H7 (cell line): ENCODE measurements around the gene PRADC1. TPM values are rescaled to one million over a fixed set of nuclear protein-coding genes. Genes with fewer than 3 reads are reported as not detected.

Experiments used
- DNase-seq: peaks from one replicate; pipeline ENCODE4 v3.0.0; 2012
- H3K27me3 ChIP-seq: 2 replicates; pipeline ENCODE4 v1.6.0; 2011; ENCODE audit warnings: mild to moderate bottlenecking, low read length; ENCODE audit not compliant: control insufficient read depth, insufficient read depth
- H3K36me3 ChIP-seq: replicated peaks from 2 replicates; pipeline ENCODE4 v1.5.1; 2011; ENCODE audit warnings: low read length; ENCODE audit not compliant: control insufficient read depth, insufficient read depth
- H3K4me3 ChIP-seq: 2 replicates; pipeline ENCODE4 v1.5.1; 2011; ENCODE audit warnings: low read depth, mild to moderate bottlenecking, control low read depth, low read length, moderate library complexity; ENCODE audit not compliant: insufficient read depth
- total RNA-seq: library from RNA; depleted of rRNA; stranded (reverse); fragments of >200 nt; shearing (Covaris generic); gene quantifications from 2 replicates; pipeline ENCODE4 v1.2.3, GENCODE V29; 2014

The PRADC1 gene
- total RNA-seq, 1 experiment from 2014 or later, result 19.6 TPM

DNA sequence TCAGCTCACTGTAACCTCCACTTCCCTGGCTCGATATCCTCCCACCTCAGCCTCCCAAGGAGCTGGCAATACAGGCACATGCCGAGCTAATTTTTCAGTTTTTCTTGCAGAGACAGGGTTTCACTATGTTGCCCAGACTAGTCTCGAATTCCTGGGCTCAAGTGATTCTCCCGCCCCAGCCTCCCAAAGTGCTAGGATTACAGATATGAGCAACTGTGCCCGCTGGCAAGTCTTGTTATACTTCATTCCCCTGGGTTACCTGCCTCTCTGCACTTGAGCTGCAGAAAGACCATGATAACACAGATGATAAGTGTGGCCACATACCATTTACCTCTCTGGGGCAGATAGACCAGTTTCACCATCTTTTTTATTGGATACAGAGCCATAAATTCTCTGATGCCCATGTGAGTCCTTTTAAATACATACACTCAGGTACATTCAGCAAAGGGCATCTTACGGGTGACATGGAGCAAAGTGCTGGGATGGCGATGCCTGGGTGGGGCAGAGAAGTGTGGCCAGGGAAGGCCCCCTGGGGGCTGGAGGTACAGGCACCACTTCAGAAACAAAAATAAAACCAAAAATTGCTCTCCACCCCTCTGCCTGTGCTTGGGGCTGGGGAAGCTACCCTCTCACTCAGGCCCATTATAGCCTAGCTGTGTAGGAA, 21.4 kb upstream of the PRADC1 start:
- no peak overlapping the region for H3K4me3 ChIP-seq
- no peaks in the 10 kb centered on the region for H3K27me3 ChIP-seq
- peaks cover 28% of the 10 kb centered on the region for H3K36me3 ChIP-seq
- no peak for DNase-seq

DNA sequence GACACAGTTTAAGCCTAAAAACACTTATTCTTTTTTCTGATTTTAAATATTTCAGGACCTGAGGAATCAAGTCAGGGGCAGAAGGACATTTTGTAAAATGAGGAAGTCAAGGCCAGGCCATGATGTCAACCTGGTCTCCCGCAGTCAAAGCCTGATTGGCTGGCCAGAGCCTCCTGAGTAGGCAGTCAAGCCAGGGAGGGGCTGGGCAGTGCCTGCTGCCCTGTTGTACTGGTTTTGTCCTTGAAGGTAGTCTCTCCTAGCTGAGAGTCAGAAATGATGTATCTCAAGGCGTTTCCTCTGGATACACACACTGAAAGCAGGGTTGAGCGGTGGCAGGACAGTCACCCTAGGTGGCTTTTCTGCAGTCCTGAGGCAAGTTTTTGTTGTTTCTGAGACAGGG, 20.9 kb upstream of the PRADC1 start:
- Histone ChIP-seq H3K36me3 (peaks cover 34% of the 10 kb centered on the region), H3K27me3 (no peaks in the 10 kb centered on the region), H3K4me3 (no peak overlapping the region)
- no peak for DNase-seq

DNA sequence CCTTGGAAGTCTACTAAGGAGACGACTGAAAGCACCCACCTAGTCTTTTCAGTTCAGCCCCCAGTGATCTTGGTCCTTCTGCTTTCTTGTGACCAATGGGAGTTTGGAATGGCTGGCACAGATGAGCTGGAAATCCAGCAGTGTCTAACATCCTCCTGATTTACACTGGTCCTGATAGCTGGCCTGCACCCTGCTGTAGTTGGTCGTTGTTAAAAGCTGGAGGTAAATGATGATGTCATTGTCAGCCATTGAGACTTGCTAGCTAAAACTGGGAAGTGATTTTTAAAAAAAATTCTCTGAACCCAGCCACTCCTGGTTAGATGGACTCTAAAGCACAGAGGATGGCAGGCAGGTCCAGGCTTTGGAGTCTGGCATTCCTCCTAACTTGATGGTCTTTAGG, 20.4 kb upstream of the PRADC1 start:
- peaks cover 37% of the 10 kb centered on the region for H3K36me3 ChIP-seq

DNA sequence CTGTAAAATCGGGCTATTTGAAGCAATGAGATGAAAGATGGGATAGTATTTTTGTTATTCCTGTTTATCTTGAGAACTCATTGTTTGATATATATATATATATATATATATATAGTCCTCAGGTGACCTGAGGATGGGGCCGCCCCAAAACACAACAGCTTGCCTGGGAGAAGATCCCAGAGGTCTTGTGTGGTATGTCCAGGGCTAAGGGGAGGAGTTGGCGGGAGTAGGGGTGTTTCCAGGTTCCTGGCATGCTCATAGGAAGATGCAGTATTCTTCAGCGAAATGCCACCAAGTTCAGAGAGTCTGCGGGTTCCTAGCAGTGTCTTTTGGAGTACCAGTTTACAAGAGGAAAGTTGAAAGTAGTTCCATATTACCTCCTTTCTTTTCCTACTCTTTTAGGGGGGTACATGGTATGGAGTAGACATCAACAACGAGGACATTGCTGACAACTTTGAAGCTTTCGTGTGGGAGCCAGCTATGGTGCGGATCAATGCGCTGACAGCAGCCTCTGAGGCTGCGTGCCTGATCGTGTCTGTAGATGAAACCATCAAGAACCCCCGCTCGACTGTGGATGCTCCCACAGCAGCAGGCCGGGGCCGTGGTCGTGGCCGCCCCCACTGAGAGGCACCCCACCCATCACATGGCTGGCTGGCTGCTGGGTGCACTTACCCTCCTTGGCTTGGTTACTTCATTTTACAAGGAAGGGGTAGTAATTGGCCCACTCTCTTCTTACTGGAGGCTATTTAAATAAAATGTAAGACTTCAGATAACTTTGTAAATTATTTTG, 19.4 kb upstream of the PRADC1 start:
- DNase-seq, result no peak
- Histone ChIP-seq H3K36me3 (peaks cover 43% of the 10 kb centered on the region), H3K4me3 (no peak overlapping the region), H3K27me3 (no peaks in the 10 kb centered on the region)

More for the DNA sequence above, 20.4 kb upstream of the PRADC1 start:
- H3K27me3 ChIP-seq, result no peaks in the 10 kb centered on the region
- no peak overlapping the region for H3K4me3 ChIP-seq
- DNase-seq, result no peak

DNA sequence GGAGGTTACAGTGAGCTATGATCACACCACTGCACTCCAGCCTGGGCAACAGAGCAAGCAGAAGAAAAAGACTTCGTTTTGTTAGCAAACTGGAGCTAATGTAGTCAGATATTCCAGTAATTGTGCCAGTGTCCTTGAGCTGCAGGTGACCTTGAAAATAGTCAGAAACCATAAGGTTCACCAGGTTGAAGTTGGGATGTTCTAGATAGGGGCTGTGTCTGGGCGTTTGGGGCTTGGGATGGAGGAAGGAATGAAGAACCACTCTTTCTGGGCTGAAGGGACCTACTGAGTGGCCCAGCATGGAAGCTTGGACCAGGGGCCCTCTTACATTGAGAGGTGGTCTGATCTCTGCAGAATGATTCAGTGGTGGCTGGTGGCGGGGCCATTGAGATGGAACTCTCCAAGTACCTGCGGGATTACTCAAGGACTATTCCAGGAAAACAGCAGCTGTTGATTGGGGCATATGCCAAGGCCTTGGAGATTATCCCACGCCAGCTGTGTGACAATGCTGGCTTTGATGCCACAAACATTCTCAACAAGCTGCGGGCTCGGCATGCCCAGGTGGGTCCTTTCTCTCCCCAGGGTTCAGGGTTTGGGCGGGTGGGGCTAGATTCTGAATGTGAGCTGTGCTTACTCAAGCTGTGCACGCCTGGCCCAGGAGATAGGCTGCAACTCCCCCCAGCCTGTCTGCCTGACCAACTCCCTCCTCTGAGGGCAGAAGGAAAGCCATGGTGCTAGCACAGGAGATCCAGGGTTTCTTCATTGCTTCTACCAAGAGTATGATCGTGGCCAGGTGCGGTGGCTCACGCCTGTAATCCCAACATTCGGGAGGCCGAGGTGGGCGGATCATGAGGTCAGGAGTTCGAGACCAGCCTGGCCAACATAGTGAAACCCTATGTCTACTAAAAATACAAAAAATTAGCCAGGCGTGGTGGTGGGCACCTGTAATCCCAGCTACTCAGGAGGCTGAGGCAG, 18.1 kb upstream of the PRADC1 start:
- Histone ChIP-seq H3K4me3 (no peak overlapping the region), H3K36me3 (peaks cover 53% of the 10 kb centered on the region), H3K27me3 (no peaks in the 10 kb centered on the region)
- no peak for DNase-seq

DNA sequence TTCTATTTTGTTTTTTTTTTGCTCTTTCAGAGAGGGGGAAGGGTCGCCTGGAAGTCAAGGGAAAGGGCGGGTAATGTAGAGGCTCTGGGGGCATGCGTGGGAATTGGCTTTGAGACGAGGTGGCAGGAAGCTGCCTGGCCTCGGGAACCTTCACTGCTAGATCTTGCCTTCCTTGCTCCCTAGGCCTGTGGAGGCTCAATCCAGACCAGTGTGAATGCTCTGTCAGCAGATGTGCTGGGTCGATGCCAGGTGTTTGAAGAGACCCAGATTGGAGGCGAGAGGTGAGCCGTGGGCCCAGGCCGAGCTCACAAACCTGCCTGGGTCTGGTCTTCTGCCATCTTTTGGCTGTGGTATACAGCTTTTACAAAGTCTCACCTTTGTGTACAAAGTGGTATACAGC, 16.6 kb upstream of the PRADC1 start:
- Histone ChIP-seq H3K4me3 (no peak overlapping the region), H3K36me3 (peaks cover 66% of the 10 kb centered on the region), H3K27me3 (no peaks in the 10 kb centered on the region)
- DNase-seq, result no peak

DNA sequence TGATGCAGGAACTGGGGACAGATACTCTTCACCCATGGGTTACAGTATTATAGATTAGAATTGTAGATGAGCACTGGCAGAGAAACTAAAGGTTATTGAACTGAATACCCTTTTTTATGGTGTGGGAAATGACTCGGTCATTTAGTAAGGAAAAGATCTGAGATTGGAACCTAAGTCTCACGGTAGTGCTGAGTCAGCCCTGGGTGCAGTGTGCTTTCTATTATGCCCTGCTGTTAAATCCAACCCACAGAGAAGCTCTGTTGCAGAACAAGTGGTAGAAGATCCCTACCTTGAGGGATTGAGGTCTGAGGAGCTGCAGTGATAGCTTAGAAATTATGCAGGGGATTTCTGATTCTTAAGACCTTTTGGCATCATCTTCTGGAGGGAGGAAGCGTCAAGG, 13.8 kb upstream of the PRADC1 start:
- Histone ChIP-seq H3K4me3 (no peak overlapping the region), H3K36me3 (peaks cover 70% of the 10 kb centered on the region), H3K27me3 (no peaks in the 10 kb centered on the region)
- no peak for DNase-seq

DNA sequence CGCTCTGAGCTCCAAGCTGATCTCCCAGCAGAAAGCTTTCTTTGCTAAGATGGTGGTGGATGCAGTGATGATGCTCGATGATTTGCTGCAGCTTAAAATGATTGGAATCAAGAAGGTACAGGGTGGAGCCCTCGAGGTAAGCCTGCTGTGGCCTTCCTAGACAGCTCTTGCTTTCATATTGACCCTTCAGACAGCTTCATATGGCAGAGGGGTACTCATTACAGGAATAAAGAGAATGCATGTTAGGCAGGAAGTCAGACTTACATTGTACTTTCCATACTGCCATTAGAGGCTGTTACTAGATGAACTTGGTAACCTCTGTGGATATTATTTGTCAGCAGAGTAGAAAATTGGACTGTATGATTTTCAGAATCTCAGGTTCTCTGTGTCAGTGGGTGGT, 11.5 kb upstream of the PRADC1 start:
- H3K36me3 ChIP-seq, result peaks cover 67% of the 10 kb centered on the region
- no peak for DNase-seq
- H3K27me3 ChIP-seq, result no peaks in the 10 kb centered on the region
- H3K4me3 ChIP-seq, result no peak overlapping the region

DNA sequence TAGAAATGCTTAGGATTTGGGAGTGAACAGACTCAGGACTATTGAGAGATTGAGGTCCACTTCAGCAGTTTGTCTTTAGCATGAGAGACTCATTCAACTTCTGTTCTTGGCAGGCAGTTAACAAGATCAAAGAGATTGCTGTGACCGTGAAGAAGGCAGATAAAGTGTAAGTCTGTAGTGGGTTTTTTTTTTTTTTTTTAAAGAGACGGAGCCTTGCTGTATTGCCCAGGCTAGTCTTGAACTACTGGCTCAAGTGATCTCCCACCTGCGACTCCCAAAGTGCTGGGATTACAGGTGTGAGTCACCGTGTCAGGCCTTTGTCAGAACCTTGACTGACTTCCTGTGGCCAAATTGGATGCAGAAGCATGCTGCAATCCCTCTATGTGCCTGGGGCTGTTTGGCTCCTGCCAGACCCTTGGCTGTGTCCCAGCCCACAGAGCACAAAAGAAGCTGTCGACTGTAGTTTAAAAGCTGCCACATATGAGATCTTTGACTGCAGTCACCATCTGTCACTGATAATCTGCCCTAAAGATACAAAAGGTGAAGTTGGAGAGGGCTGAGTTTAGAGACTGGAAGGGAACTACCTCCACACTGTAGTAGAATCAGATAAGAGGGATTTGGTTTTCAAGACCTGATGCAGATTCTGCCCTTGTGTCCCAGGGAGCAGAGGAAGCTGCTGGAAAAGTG, 11.0 kb upstream of the PRADC1 start:
- H3K4me3 ChIP-seq, result no peak overlapping the region
- DNase-seq, result no peak
- peaks cover 66% of the 10 kb centered on the region for H3K36me3 ChIP-seq
- no peaks in the 10 kb centered on the region for H3K27me3 ChIP-seq

DNA sequence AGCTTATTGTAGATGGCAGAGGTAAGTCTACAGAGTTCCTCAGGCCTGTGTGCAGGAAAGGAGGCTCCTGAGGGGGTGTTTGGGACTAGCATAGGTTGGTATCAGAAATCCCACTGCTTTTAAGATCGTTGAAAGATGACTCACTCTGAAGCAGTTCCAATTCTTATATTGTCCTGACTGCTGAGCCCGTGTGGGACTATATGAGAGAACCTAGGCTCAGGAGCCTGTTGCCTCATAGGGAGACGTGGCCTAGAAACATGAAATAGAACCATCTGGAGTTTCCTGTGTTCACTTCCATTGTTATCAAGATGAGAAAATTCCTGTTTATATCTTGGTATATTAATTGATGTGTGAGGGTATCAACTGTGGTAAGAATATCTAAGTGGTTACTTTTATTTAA, 6.7 kb upstream of the PRADC1 start:
- no peak overlapping the region for H3K4me3 ChIP-seq
- no peak for DNase-seq
- peaks cover 36% of the 10 kb centered on the region for H3K36me3 ChIP-seq
- no peaks in the 10 kb centered on the region for H3K27me3 ChIP-seq

DNA sequence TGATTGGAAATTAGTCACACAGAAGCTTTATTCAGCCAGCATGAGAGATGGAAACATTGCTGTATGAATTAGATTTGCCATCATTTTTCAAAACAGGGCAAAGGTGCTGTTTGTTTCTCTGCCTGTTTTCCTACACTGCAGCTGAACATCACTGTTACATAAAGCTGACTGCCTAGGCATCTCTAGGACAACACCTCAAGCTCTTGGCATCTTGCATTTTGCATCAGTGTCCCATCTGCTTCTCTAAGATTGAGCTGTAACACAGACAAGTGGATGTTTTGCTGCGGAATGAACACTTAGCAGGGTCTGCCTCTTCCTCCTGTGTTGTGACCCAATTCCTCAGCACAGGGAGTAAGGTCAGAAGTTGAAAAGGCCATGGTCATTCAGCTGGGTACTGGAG, 5.9 kb upstream of the PRADC1 start:
- DNase-seq, result no peak
- no peak overlapping the region for H3K4me3 ChIP-seq
- no peaks in the 10 kb centered on the region for H3K27me3 ChIP-seq
- peaks cover 28% of the 10 kb centered on the region for H3K36me3 ChIP-seq

DNA sequence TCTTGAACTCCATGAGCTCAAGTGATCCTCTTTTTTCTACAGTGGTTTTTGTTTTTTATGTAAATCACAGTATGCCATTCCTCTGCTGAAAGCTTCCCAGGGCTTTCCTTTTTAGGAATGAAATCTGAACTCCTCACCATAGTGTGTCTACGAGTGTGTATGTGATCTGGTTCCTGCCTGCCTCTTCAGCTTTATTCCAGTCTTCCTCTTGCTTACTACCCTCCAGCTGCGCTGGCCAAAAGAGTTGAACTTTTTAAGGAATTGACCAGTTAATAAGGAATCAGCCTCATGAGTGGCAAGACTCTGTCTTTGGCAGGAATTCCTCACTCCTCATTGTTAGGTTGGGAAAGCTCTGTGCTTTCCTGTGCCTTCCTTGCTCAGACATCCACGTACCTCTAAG, 5.1 kb upstream of the PRADC1 start:
- H3K4me3 ChIP-seq, result no peak overlapping the region
- DNase-seq, result no peak
- H3K27me3 ChIP-seq, result no peaks in the 10 kb centered on the region

DNA sequence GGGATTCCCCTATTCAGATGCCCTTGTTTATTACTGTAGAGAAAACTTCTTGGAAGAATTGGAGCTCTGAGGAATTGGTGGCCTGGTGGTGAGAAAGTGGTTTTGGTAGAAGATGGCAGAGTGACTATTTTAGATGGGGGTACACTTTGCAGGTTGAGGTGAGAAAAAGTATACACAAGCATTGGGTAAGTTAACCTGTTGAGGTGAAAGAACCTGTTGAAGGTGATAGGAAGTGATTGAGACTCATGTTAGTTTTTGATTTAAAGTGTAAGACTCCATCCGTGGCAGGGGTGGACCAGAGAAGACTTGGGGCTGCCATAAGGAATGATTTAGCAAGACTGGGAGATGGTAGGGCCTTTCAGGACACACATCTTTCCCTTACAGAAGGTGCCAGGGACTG, 4.1 kb upstream of the PRADC1 start:
- Histone ChIP-seq H3K36me3 (peaks cover 18% of the 10 kb centered on the region), H3K4me3 (no peak overlapping the region), H3K27me3 (no peaks in the 10 kb centered on the region)
- no peak for DNase-seq

More for the DNA sequence above, 5.1 kb upstream of the PRADC1 start:
- peaks cover 23% of the 10 kb centered on the region for H3K36me3 ChIP-seq
